Measurements from ENCODE around the gene MIEF2.
"Not testable (repeated sequence)": the region's sequence is repeated elsewhere in the genome, so short reads cannot be mapped to it uniquely, and the experiment has no call there.

The MIEF2 gene

GRCh38 chr17:18285296-18285695, 24.8 kb downstream of the MIEF2 start:
- in situ Hi-C loops (cut with MboI; ENCODE audit: low sequenced_read_pairs) = no loop called here

GRCh38 chr17:18291718-18292540, 31.5 kb downstream of the MIEF2 start:
- in situ Hi-C loops (cut with MboI; ENCODE audit: low sequenced_read_pairs) = no loop called here

GRCh38 chr17:18298061-18298460, 37.6 kb downstream of the MIEF2 start:
- in situ Hi-C loops (cut with MboI; ENCODE audit: low sequenced_read_pairs) = not testable (repeated sequence)

- in situ Hi-C loops (cut with MboI; ENCODE audit: low sequenced_read_pairs) = no loop called here
These were observed 40.4 kb downstream of the MIEF2 start for GRCh38 chr17:18300725-18301480.

- in situ Hi-C loops (cut with MboI; ENCODE audit: low sequenced_read_pairs) = not testable (repeated sequence)
These were observed 42.7 kb downstream of the MIEF2 start for GRCh38 chr17:18303206-18303605.

- in situ Hi-C loops (cut with MboI; ENCODE audit: low sequenced_read_pairs) = no loop called here
These were observed 48.7 kb downstream of the MIEF2 start for GRCh38 chr17:18309202-18309601.

GRCh38 chr17:18314059-18314730, 53.7 kb downstream of the MIEF2 start:
- in situ Hi-C loops (cut with MboI; ENCODE audit: low sequenced_read_pairs) = no loop called here

- in situ Hi-C loops (cut with MboI; ENCODE audit: low sequenced_read_pairs) = no loop called here
These were observed 54.5 kb downstream of the MIEF2 start, which contains the start of the genes SMCR8 and TOP3A for GRCh38 chr17:18314731-18315561. Gene SMCR8 (plus strand): TSS chr17:18315293. CDS start chr17:18315790, 497 bp downstream. Gene TOP3A (minus strand): TSS chr17:18314994. CDS start chr17:18314778, 216 bp downstream.

- in situ Hi-C loops (cut with MboI; ENCODE audit: low sequenced_read_pairs) = no loop called here
These were observed 55.1 kb downstream of the MIEF2 start for GRCh38 chr17:18315562-18315922.

- in situ Hi-C loops (cut with MboI; ENCODE audit: low sequenced_read_pairs) = no loop called here
These were observed 55.5 kb downstream of the MIEF2 start for GRCh38 chr17:18315961-18316360.

Measured in HL-60/S4 treated with phorbol 12-myristate 13-acetate at 8.2 ng/mL for 4 days and 3 days (cell line).